Activated CD8-positive, alpha-beta memory T cell treated with anti-CD3 and anti-CD28 coated beads, Interleukin-2, amount 50 U/mL, for 24 hours (primary cell): ENCODE measurements around the gene EIF2S2.
A peak's percentile ranks its signal among the peaks of the same experiment; 100 is the strongest.
"Not testable (repeated sequence)": the region's sequence is repeated elsewhere in the genome, so short reads cannot be mapped to it uniquely, and the experiment has no call there.

Source experiments
- DNase-seq: peaks from one replicate; pipeline ENCODE4 v3.0.0-alpha.2; 2020; ENCODE audit errors: extremely low read depth

The EIF2S2 gene

GRCh38 chr20:34111702-34112599 is at the start of gene EIF2S2:
EIF2S2 (minus strand) TSS chr20:34112243; CDS start chr20:34112110, 133 bp downstream.
- DNase-seq, result peak; percentile 80

- not testable (repeated sequence) for DNase-seq
These were observed 45.7 kb upstream of the EIF2S2 start for GRCh38 chr20:34157697-34158096.

GRCh38 chr20:34155836-34156235 is 43.8 kb upstream of the EIF2S2 start:
- no peak for DNase-seq

- not testable (repeated sequence) for DNase-seq
These were observed 41.1 kb upstream of the EIF2S2 start for GRCh38 chr20:34153169-34153568.

- not testable (repeated sequence) for DNase-seq
These were observed 40.0 kb upstream of the EIF2S2 start for GRCh38 chr20:34152073-34152472.

- no peak for DNase-seq
These were observed 38.4 kb upstream of the EIF2S2 start for GRCh38 chr20:34150306-34151000.

GRCh38 chr20:34145280-34145819 is 33.3 kb upstream of the EIF2S2 start:
- DNase-seq, result no peak

GRCh38 chr20:34143951-34144350 is 31.9 kb upstream of the EIF2S2 start:
- DNase-seq, result no peak

- no peak for DNase-seq
These were observed 30.1 kb upstream of the EIF2S2 start for GRCh38 chr20:34142121-34142520.

GRCh38 chr20:34141293-34141692 is 29.2 kb upstream of the EIF2S2 start:
- no peak for DNase-seq

GRCh38 chr20:34135525-34136275 is 23.7 kb upstream of the EIF2S2 start:
- DNase-seq, result not testable (repeated sequence)

- not testable (repeated sequence) for DNase-seq
These were observed 21.4 kb upstream of the EIF2S2 start for GRCh38 chr20:34133365-34133860.

- DNase-seq, result not testable (repeated sequence)
These were observed 20.9 kb upstream of the EIF2S2 start for GRCh38 chr20:34132943-34133342.

- not testable (repeated sequence) for DNase-seq
These were observed 20.4 kb upstream of the EIF2S2 start for GRCh38 chr20:34132491-34132890.

GRCh38 chr20:34131491-34131890 is 19.4 kb upstream of the EIF2S2 start:
- DNase-seq, result no peak

GRCh38 chr20:34129518-34130162 is 17.6 kb upstream of the EIF2S2 start:
- no peak for DNase-seq

- DNase-seq, result no peak
These were observed 15.7 kb upstream of the EIF2S2 start for GRCh38 chr20:34127792-34128191.

GRCh38 chr20:34124469-34125249 is 12.6 kb upstream of the EIF2S2 start:
- DNase-seq, result no peak

- DNase-seq, result no peak
These were observed 11.3 kb upstream of the EIF2S2 start for GRCh38 chr20:34123309-34123708.

GRCh38 chr20:34122274-34122980 is 10.4 kb upstream of the EIF2S2 start:
- no peak for DNase-seq
